ENCODE measurements around the gene POLD2.
"Not testable (repeated sequence)": the region's sequence is repeated elsewhere in the genome, so short reads cannot be mapped to it uniquely, and the experiment has no call there.

Gene POLD2

DNA sequence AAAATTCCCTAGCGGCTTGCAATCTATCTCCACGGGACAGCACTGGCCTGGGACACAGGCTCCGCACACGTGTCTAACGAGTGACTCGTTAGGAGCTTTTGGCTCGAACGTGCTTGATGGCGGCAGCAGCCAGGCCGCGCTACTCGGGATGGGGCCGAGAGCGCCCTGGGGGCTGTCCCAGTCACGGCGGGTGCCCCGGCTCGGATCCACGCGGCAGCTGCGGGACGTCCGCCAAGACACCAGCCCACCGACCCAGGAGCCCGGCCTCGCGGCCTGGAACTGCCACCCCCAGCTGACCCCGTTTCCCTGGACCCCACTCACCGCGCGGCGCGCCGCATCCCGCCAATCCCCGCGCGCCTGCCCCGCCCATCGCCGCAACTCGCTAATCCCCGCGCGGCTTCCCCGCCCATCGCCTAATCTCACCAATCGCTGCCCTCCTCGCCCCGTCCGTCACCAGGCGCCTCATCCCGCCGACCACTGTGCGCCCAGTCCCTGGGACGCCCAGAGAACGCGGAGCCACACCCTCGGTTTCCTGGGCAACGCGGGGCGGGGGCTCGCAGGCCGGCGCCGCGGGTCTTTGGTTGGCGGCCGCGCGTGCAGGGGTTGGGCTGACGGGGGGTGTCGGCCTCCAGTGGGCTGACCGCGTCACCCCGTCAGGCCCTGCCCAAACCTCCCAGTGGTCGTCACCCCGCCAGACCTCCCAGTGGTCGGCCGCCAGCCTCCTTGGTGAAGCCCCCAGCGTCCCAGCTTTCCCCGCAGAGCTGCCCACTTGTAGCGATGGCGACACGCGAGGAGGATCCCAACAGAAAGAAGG is at the start of gene POLD2:
POLD2 (minus strand) TSS at position 359 of the 814 bp plus-strand sequence. CDS start 1,495 bp downstream, outside the sequence.
- DNase-seq, result peak; percentile 91 to 96 (median 94)

DNA sequence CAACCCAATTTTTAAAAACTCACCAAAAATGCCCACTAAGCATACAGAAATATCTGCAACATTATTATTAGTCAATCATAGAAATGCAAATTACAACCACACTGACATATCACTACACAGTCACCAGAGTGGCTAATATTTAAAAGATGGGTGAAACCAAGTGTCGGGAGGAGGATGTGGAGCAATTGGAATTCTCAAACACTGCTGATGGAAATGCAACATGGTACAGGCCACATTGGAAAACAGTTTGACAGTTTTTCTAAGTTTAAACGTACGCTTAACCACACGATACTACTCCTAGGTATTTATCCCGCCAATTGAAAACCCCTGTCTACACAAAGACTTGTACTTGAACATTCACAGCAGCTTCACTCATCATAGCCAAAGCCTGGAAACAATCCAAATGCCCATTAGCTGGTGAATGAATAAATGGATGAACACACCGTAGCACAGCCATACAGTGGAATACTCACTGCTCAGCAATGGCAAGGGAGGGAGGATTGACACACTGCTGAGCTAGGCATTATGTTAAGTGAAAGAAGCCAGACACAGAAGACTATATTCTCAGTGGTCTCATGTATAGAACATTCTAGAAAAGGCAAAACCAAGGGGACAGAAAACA is 49.6 kb upstream of the POLD2 start:
- no peak for DNase-seq

DNA sequence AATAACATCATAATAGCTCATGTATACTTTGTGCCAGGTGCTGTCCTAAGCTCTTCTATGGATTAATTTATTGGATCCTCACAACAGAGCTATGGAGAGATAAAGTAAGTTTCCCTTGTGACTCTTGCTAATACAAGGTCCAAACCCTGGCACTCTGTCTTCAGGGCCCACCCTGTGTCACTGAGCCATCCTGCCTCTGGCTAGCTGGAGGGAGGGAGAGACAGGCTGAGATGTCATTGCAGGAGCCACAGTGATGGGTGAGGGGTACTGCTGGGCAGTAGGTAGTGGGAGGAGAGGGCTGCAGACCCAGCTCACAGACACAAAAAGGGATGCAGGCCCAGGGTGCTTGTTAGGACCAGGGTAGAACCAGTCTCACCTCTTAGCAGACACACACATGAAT is 49.0 kb upstream of the POLD2 start:
- DNase-seq, result no peak

DNA sequence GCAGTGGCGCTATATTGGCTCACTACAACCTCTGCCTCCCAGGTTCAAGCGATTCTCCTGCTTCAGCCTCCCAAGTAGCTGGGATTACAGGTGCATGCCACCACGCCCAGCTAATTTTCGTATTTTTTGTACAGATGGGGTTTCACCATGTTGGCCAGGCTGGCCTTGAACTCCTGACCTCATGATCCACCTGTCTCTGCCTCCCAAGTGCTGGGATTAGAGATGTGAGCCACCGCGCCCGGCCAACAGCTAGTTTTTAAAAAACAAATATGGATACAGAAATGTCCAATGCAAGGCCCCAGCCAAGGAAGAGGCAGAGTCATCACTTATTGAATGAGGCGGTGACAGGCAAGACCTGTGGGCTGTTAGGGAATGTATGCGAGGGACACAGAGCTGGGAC is 48.6 kb upstream of the POLD2 start:
- DNase-seq, result not testable (repeated sequence)

DNA sequence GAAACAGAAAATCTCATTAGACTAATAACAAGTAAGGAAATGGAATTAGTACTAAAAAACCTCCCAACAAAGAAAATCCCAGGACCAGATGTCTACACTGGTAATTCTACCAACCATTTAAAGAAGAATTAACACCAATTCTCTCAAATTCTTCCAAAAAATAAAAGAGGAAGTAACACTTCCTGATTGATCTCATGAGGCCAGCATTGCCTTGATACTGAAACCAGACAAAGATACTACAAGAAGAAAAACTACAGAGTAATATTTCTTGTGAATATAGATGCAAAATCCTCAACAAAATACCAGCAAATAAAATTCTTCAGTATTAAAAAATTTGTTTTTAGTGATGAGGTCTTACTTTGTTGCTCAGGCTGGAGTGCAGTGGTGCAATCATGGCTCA is 44.6 kb upstream of the POLD2 start:
- DNase-seq, result no peak

DNA sequence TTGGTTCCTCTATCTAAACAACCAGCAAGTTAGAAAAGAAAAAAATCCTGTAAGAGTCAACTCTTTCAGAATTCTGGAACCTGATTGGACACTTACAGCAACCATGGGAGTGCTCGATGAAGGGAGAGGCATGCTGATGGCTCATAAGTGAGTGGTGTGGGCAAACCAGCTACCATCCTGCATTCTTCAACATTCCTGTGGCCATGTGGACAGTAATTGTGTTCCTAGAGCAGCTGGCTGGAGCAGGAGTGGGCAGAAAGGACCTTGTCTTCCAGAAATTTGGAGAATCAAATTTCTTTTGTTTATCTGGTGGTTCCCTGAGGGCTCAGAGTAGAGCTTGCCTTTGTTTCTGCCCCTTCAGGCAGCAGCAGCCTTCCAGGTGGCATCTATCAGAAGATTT is 40.2 kb upstream of the POLD2 start:
- no peak for DNase-seq

DNA sequence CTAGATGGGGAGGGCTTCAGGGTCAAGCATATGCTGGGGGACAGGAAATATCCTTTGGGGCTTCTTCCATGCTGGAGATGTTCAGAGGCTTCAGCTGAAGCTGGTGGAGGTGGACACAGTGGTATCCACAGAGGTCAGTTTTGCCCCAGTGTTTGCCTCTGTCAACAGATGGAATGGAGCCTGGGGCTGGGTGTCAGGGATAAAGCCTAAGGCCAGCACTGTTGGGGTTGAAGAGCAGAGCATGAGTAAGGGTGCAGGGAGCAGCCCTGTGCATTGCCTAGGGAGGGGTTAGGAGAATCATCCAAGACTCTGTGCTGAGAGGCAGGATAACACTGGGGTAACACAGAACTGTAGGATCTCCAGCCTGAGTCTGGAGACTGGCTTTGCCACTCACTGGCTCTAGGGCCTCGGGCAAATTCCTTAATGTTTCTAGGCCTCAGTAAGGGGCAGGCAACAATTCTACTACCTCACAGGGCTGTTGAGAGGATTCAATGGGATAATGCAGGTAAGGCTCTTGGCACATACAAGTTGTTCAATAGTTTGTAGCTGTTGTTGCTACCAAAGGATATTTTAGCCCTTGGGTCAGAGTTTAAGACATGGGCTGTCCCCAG is 39.5 kb upstream of the POLD2 start:
- no peak for DNase-seq

DNA sequence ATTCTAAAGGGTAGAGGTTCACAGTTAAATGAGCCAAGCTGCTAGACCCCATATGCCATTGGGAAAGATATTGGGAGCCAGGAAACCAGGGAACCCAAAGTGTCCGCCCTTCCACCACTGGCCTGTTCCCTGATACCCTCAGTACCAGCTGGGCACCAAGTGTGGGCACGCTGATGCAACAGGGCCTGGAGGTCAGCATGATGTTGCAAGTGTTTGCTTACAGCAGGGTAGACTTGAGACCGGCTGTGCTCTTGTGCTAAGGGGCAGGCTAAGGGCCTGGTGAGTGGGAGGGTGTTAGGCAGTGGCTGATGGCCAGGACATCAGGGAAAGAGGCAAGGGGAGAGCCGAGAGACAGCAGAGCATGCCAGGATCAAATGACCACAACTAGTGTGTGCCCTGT is 38.8 kb upstream of the POLD2 start:
- DNase-seq, result no peak

DNA sequence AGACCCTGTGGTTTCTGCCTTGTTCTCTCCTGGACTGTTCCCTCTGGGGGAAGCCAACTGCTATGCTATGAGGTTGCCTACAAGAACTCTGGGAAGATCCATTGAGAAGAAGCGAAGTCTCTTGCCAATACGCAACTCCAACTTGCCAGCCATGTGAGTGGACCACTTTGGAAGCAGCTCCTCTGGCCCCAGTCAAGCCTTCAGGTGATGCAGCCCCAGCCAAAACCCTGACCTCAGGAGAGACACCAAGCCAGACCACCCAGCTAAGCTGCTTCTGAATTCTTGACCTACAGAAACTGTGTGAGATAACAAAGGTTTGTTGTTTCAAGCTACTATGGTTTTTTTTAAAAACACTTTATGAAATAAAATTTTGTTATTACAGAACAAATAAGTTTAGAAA is 38.0 kb upstream of the POLD2 start:
- no peak for DNase-seq

DNA sequence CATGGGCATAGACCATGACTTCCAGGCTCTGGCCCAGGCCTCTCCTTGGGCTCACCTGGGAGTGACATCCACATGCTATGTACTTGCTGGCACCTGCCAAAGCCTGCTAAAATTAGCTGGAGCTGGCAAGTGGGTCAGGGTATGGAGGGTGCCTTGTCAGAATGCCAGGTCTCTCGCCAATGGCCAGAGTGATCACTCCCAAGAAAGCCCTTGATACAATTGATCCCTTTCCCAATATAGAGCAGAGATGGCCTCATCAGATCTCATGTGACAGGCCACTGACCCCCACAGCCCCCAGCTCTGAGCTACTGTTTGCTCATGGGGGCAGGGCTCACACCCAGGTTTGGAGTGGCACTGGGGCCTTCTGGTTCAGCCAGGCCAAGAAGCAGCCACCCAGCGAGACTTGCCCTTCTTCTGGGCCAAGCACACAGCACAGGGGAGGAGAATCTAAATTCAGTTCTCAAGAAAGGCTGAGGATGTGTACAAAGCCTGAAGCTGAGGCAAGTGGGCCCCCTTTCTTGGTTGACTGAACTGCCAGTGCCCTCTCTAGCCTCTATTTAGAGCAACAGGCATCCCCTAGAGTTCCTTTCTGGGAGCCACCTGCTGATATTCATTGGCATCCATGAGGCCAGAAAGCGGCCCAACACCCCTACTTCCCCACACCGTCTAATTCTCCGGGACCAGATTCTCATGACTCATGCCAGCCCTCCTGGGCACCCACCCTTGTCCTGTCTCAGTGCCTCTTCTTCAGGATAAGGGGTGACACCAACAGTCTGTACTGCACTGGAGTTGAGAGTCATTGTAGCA is 36.7 kb upstream of the POLD2 start:
- DNase-seq, result no peak

DNA sequence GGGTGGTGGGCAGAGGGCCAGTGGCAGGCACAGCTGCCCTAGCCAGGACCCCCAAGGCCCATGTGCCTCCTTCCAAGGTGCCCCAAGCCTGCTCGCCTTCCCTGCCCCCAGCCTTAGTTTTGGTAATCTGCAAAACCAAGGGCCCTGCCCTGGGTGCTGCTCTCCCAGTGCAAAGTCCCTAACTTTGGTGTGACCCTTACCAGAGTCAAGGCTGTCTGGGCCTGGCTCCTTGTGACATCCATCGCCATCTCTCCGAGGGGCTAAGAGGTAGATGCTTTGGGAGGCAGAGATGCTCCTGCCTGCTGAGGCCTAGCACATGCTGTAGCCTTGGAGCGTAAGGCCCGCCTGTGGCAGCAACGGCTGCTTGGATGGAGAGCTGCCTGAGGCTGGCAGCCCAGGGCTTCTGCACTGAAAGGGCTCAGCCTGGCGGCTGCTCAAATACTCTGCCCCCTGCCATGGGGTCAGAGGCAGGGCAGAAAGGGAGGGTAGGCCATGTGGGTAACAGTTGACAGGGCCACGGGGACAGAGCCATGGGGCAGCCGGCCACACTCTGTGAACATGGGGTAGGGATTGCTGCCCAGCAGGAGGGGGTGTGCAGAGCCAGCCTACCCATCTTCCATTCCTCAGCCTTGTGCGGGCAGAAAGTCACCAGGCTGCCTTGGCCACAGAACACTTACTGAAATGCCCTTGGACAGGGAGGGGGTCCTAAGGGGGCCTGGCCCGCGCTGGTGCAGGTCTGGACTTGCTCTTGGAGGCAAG is 35.7 kb upstream of the POLD2 start:
- no peak for DNase-seq

DNA sequence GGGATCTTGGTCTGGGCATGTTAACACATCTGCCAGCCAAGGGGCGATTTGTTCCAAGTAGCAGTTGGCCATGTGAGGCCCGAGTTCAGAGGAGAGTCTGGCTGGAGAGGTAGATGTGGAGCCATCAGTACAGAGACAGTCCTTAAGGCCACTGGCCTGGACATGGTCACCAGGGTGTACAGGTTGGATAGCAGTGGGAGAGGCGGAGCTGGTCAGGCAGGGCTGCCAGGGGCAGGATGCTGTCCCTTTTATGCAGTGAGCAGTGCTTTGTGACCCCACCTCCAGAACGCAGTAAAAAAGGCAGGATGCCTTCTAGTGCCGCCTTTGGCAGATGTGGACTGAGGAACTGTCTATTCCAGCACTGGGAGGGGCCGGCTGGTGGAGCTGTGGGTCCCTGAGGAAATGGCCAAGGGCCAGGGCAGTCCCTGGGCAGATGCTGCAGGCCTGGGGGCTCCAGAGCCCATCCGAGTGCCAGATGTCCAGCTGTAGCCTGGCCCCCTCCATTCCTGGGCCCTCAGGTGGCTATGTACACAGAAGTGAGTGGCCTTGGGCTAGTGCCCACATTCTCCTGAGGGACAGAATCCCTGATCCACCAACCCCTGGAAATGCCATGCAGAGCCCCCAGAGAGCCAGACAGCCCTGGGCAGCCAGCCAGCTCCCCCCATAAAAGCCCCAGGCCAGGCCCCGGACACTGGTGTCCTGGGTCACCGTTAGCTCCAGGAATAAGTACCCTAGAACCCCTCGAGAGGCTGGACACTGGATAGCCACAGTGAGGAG is 34.9 kb upstream of the POLD2 start:
- no peak for DNase-seq

DNA sequence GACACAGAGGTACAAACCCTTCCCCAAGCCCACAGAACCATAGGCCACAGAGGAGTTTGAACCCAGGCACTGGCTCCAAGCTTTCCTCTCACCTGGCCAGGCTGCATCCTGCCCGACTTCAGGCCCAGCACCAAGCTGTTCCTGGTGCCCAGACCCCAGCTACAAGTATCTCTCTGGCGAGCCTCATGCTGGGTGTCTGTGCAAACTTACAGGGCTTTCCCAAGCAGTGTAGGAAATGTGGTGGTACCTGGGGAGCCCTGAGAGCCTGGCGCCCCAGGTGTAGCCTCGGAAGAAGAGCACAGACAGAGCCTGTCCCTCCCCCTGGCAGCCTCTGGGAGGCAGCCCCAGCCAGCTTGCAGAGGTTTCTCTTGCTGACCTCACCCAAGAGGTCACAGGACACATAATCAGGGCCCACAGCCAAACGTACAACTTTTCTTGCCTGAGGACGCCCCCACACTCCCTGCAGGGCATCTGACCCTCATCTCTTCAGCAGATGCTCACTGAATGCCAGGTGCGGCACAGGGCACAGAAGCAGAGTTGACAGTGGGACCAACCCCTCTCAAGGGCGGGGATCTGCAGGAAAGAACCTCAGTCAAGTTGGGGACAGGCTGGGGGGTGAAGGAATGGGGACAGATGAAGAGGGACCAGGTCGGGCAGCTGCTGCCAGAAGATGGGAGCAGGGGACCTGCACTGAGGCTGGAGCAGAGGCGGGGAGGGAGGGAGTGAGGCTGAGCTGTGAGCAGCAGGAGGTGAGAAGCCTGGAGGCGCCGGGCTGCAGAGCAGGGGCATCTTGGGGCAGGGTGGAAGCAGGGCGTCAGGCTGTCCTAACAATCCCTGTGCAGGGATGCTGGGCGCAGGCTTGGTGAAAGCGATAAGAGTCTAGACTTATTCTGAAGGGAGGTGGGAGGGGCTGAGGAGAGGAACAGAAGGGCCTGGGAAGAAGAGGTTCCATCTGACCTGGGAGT is 34.0 kb upstream of the POLD2 start:
- no peak for DNase-seq

DNA sequence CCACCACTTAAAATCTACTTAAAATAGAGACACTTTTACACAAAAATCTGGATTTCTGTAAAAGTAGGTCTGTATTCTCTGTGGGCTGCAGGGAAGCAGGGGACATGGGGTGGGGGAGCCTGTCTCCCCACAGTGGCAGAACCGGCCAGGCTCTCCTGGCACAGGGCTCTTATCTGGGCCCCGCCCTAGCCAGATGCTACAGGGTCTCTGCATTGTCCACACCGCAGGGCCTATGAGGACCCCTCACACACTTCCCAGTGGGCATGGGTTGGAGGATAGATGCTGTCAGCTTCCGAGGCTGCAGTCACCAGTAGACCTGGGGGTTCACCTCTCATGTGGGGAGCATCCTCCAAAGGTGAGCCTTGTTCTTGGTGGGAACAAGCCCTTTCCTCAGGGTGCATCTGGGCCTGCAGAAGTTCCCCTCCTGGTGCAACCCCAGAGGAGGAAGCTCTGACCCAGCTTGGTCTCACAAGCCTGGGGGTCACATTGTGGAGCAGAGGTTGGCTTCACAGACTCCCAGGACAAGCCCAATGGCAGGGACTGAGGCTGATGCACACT is 33.2 kb upstream of the POLD2 start:
- no peak for DNase-seq

DNA sequence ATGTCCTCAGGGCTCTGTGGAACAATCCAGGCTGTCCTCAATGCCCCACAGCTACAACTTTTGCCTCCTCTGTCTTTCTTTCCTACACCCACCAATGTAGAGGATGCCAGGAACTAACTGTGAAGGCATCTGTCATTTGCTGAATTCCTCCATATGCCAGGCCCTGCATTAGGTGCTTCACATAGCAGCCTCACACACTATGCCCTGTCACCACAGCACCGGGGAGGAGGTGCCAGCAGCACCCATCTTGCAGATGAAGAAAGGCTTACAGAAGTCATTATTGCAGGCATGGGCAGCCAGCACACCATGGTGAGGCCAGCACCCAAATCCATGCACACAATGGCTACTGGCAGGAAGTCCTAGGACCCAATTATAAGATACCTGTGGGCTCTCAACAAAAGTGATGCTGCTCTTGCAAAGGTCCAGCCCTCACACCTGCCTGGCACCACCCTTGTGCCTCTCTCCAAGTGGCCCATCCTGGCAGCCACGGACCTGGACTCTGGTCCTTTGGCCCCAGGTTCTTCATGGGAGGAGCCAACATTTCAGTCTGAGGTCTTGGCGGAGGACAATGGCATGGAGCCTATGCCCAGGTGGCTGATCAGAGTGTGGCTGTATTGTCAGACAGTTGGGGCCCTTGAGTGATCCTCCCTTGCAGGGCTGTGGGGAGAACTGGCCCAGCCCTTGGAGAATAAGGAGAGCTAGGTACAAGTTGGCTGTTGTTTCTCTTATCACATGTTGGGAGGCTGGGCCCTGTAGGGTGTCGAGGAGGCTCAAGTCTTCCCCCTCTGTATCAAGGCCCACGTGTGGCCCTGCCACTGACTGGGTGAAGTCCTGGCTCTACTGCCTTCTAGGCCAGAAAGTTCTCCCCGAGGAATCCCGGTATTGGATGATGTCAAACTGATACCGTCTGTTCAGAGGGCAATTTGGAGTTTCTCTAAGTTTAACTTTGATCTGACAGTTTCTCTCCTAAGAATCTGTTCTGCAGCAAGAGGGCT is 32.1 kb upstream of the POLD2 start:
- DNase-seq, result no peak

DNA sequence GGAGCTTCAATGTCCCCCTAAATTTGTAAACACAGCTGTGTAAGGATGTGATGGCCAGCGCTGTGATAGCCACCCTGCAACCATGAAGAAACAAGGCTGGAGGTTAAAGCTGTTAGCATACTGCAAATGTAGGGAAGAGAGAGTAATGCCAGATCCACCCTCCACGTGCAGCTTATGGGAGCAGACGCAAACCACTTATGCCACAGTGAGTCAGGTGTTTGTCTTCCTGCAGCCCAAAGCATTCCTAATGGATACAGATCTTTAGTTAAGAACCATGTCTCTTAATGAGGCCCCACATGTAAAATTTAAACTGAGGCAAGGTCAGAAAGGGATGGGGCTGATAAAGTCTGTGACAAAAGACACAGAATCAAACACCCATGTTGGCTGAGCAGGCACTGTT is 31.4 kb upstream of the POLD2 start:
- no peak for DNase-seq

DNA sequence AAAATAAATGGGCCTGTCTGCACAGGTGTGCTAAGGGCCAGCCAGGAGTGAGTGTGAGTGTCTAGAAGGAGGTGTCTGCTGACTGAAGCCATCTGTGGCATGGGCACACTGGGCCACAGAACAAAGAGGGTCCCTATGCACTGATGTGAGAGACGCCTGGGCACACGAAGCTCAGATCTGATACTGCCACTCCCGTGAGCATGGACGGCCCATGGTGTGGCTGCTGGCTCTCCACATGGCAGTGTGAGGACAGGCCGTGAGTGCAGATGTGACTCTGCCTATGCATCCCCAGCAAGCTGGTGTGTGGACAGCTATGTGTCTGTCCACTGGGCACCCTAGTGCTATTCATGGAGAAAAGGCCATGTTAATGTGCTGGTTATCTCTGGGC is 30.6 kb upstream of the POLD2 start:
- no peak for DNase-seq

DNA sequence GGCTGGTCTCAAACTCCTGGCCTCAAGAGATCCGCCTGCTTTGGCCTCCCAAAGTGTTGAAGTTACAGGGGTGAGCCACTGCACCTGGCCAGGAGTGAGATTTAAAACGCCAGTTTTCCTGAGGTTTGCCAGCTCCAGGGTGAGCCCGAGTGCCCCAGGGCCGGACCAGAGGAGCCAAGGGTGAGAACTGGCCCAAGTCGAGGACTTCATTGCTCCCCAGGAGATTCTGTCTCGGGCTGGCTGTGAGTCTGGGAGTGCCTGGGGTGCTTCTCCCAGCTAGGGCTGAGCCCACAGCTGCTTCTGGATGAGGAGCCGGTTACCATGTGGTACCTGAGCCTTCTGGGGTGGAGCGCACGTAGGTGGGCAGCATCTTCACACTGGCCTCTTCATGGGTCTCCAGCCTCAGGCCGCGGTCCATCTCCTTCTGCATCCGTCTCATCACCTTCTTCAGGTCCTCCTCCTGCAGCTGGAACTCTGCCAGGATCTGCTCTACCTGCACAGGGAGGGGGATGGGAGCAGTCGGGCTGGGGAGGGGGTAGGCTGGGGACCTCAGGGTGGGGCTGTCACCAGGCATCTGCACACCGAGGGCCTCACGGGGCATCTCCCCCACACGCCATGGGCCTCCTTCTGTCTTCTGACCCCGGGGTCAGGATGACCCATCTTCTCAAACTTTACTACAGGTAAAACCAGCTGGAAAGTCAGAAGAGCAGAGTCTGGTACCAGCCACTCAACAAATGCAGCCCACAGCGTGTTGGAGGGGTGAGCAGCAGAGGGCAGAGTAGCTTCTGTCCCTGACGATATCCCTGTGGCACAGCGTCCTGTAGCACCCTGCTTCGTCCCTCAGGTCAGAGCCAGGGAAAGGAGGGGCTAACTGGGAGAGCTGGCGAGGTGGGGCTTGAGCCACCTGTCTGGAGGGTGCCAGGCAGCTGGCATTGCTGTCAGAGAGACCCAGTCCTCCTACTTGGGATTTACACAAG is 29.9 kb upstream of the POLD2 start:
- DNase-seq, result no peak

Measured in stimulated activated naive CD4-positive, alpha-beta T cell (primary cell).